Neuron (in vitro differentiated cells): ENCODE results near the gene POU6F2.

Experiments
- H2AFZ ChIP-seq: one replicate; pipeline ENCODE4 v1.6.1; 2013; ENCODE audit warnings: low read depth, mild to moderate bottlenecking, inconsistent platforms, low read length, moderate library complexity
- H3K27me3 ChIP-seq: one replicate; pipeline ENCODE4 v1.6.1; 2013; ENCODE audit warnings: low read length; ENCODE audit not compliant: insufficient read depth
- H3K36me3 ChIP-seq: one replicate; pipeline ENCODE4 v1.6.1; 2013; ENCODE audit warnings: low read length; ENCODE audit not compliant: insufficient read depth
- H3K4me1 ChIP-seq: one replicate; pipeline ENCODE4 v1.6.1; 2013; ENCODE audit warnings: low read length; ENCODE audit not compliant: insufficient read depth
- H3K4me3 ChIP-seq: 2 replicates; pipeline ENCODE4 v1.5.1; 2013; ENCODE audit warnings: mild to moderate bottlenecking, low read length, moderate library complexity
- H3K9me3 ChIP-seq: one replicate; pipeline ENCODE4 v1.6.1; 2013; ENCODE audit warnings: low read length

Gene POU6F2

GRCh38 chr7:38951213-38951612 lies 26.5 kb upstream of the POU6F2 start:
- Histone ChIP-seq H3K4me3 (no peak overlapping the region), H3K4me1 (no peaks in the 10 kb centered on the region), H3K9me3 (no peaks in the 10 kb centered on the region), H3K27me3 (no peaks in the 10 kb centered on the region), H3K36me3 (no peaks in the 10 kb centered on the region), H2AFZ (no peak overlapping the region)

- H3K36me3 ChIP-seq = no peaks in the 10 kb centered on the region
- H3K27me3 ChIP-seq = no peaks in the 10 kb centered on the region
- no peaks in the 10 kb centered on the region for H3K9me3 ChIP-seq
- H3K4me3 ChIP-seq = no peak overlapping the region
- H2AFZ ChIP-seq = no peak overlapping the region
- no peaks in the 10 kb centered on the region for H3K4me1 ChIP-seq
Observed at GRCh38 chr7:38953227-38953626, 24.5 kb upstream of the POU6F2 start.

GRCh38 chr7:38953971-38954370 lies 23.7 kb upstream of the POU6F2 start:
- Histone ChIP-seq H3K36me3 (no peaks in the 10 kb centered on the region), H2AFZ (no peak overlapping the region), H3K4me1 (no peaks in the 10 kb centered on the region), H3K4me3 (no peak overlapping the region), H3K27me3 (no peaks in the 10 kb centered on the region), H3K9me3 (no peaks in the 10 kb centered on the region)

- no peak overlapping the region for H3K4me3 ChIP-seq
- no peaks in the 10 kb centered on the region for H3K9me3 ChIP-seq
- H3K36me3 ChIP-seq = no peaks in the 10 kb centered on the region
- no peak overlapping the region for H2AFZ ChIP-seq
- H3K27me3 ChIP-seq = no peaks in the 10 kb centered on the region
- no peaks in the 10 kb centered on the region for H3K4me1 ChIP-seq
Observed at GRCh38 chr7:38955892-38956291, 21.8 kb upstream of the POU6F2 start.

DNA sequence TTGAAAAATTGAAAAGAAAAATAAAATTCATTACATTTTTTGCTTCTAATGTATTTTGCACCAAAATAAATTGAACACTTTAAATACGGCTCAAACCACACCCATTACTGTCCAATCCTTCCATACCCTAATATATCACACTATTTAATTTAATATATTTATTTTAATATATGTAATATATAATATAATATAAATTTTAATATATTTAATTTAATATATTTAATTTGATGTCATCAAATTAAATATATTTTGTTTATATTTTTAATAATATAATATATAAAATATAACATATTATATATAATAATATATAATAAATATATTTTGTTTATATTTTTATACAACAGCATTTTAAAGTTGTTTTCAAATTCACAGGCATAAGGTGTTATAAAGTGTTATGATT lies 15.7 kb upstream of the POU6F2 start:
- Histone ChIP-seq H3K27me3 (no peaks in the 10 kb centered on the region), H3K9me3 (no peaks in the 10 kb centered on the region)

GRCh38 chr7:38964921-38965320 lies 12.8 kb upstream of the POU6F2 start:
- Histone ChIP-seq H3K4me3 (no peak overlapping the region), H3K4me1 (no peaks in the 10 kb centered on the region), H3K9me3 (no peaks in the 10 kb centered on the region), H2AFZ (no peak overlapping the region), H3K36me3 (no peaks in the 10 kb centered on the region), H3K27me3 (no peaks in the 10 kb centered on the region)

More for the DNA sequence above, 15.7 kb upstream of the POU6F2 start:
- Histone ChIP-seq H3K4me3 (no peak overlapping the region), H3K4me1 (no peaks in the 10 kb centered on the region), H2AFZ (no peak overlapping the region), H3K36me3 (no peaks in the 10 kb centered on the region)

DNA sequence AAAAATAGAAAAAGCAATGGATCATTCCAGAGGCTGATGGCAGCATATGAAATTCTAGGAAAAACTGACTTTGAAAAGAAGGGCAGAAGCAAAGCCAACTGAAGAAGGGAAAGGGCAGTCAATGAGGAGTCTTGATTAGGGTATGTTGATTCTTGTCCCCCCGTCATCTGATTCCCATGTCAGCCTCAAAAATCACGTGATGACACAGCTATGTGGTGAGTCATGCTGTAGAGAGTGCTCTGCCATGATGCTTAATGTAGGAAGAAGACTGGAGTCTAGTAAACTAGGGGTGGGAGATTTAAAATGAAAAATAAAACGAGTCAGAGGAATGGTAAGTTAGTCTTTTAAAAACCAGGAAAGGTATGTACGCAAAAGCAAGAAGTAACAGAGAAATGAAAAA lies 3.9 kb upstream of the POU6F2 start:
- Histone ChIP-seq H3K4me3 (no peak overlapping the region), H3K36me3 (no peaks in the 10 kb centered on the region), H3K9me3 (no peaks in the 10 kb centered on the region), H3K27me3 (no peaks in the 10 kb centered on the region), H3K4me1 (peaks cover 6% of the 10 kb centered on the region), H2AFZ (no peak overlapping the region)

DNA sequence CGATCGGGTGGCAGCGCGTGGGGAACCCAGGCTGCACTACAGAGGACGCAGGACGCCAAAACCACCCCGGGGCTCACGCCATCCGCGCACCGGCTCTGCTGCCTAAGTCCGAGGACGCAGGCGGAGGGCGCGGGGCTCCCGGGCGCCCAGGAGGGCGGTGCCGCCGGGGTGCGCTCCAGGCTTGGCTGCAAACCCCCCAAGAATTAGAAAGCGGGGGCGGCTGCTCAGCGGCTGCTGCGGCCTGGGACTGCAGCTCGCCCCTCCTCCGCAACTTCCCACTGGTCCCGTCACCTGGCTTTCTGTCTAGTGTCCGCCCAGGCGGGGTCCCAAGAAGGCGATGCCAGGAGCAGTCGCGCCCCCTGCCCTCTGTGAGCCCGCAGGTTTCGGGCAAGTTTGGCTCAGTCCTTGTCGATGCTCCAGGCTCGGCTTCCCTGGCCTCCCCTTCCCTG lies 1.7 kb upstream of the POU6F2 start:
- no peaks in the 10 kb centered on the region for H3K9me3 ChIP-seq
- H3K4me3 ChIP-seq = no peak overlapping the region
- H2AFZ ChIP-seq = no peak overlapping the region
- H3K4me1 ChIP-seq = peaks cover 6% of the 10 kb centered on the region
- H3K27me3 ChIP-seq = no peaks in the 10 kb centered on the region
- H3K36me3 ChIP-seq = no peaks in the 10 kb centered on the region

GRCh38 chr7:38978491-38978890 lies 782 bp downstream of the POU6F2 start:
- H3K4me1 ChIP-seq = peaks cover 6% of the 10 kb centered on the region
- no peak overlapping the region for H3K4me3 ChIP-seq
- H3K9me3 ChIP-seq = no peaks in the 10 kb centered on the region
- H2AFZ ChIP-seq = no peak overlapping the region
- no peaks in the 10 kb centered on the region for H3K27me3 ChIP-seq
- no peaks in the 10 kb centered on the region for H3K36me3 ChIP-seq

DNA sequence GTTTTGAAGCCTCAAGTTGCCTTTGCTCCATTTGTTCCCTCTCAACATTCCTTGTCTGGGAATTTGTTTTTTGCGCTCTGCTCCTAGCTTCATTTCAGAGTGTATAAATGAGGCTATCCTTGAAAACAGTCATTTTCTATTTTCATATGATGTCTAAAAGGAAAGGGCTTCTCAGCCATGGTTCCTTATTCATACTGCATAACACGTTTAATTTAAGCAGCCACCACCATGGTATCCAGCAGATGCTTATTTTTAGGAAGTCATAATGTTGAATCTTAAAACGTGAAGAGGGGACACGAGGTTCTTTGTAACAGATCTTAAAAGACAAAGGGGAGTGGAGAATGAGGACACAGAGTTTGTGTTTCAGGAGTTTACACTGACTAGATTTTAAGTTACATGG lies 14.5 kb downstream of the POU6F2 start:
- no peaks in the 10 kb centered on the region for H3K9me3 ChIP-seq
- H3K4me1 ChIP-seq = no peaks in the 10 kb centered on the region
- no peaks in the 10 kb centered on the region for H3K36me3 ChIP-seq
- no peak overlapping the region for H2AFZ ChIP-seq
- no peaks in the 10 kb centered on the region for H3K27me3 ChIP-seq
- no peak overlapping the region for H3K4me3 ChIP-seq

DNA sequence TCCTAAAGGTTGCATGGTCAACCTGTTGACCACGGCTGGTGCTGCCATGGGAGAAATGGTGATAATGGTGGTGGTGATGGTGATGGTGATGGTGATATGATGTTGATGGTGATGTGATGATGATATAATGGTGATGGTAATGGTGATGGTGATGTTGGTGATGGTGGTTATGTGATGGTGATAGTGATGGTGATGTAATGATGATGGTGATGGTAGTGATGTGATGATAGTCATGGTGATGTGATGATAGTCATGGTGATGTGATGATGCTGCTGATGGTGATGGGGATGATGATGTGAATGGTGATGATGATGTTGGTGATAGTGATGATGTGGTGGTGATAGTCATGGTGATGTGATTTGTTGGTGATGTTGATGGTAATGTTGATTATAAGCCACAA lies 23.9 kb downstream of the POU6F2 start:
- no peaks in the 10 kb centered on the region for H3K27me3 ChIP-seq
- H3K9me3 ChIP-seq = no peaks in the 10 kb centered on the region
- H3K36me3 ChIP-seq = no peaks in the 10 kb centered on the region
- H2AFZ ChIP-seq = no peak overlapping the region
- peaks cover 12% of the 10 kb centered on the region for H3K4me1 ChIP-seq
- H3K4me3 ChIP-seq = no peak overlapping the region

DNA sequence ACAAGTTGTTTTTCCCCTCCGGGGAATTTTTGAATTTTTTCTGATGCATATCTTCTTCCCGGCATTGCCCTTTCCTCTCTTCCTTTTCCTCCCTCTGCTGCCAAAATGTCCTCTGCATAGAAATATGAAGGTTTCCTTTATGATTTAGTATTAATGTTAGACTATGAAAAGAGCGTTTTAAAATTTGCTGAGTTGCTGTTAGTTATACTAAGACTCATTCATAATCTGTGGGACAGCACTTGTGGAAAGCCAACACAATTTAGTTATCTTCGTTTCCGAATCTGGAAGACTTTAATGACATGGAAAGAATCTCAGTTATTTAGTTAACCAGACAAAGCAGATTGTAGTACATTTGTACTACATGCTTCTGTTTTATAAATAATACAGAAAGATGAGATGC lies 25.0 kb downstream of the POU6F2 start:
- H3K27me3 ChIP-seq = no peaks in the 10 kb centered on the region
- H2AFZ ChIP-seq = no peak overlapping the region
- H3K36me3 ChIP-seq = no peaks in the 10 kb centered on the region
- H3K9me3 ChIP-seq = no peaks in the 10 kb centered on the region
- peaks cover 12% of the 10 kb centered on the region for H3K4me1 ChIP-seq
- H3K4me3 ChIP-seq = no peak overlapping the region

DNA sequence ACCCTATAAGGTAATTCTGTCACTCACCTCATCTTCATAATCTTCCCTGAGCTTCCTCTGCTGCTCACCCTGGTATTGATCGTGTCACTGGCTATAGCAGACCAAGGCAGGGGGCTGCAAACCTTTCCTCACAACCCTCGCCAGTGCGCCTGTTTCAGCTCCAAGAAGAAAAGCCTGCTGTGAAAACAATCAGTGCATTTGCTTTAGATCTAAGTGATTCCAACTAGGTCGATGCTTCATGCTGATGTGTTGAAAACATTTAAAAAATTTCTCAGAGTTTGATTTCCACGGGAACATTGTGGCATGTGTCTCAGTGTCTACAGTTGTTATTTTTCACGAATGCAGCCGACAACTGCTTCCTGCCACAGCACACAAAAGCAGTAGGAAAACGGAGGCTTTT lies 27.3 kb downstream of the POU6F2 start:
- no peaks in the 10 kb centered on the region for H3K27me3 ChIP-seq
- no peaks in the 10 kb centered on the region for H3K36me3 ChIP-seq
- H3K4me1 ChIP-seq = peaks cover 12% of the 10 kb centered on the region
- H3K9me3 ChIP-seq = no peaks in the 10 kb centered on the region
- H3K4me3 ChIP-seq = peak overlapping the region; percentile 31
- H2AFZ ChIP-seq = peak overlapping the region; percentile 49

DNA sequence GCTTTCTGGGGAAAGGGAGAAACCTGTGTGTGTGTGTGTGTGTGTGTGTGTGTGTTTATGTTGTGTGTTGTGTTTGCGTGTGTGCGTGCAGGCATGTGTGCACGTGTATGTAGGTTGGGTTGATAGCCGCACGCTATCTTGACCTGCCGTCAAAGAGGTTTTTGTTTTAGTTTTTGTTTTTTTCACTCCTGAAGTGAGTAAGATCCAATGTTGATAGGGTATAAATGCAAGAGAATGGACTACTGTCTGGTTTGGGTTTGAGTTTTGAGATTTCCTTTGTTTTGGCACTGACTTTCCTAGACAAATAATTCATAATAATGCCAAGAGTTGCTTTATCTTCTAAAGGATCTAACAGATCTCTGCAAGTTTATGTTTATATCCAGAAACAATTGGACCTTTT lies 27.8 kb downstream of the POU6F2 start:
- H3K9me3 ChIP-seq = no peaks in the 10 kb centered on the region
- no peaks in the 10 kb centered on the region for H3K27me3 ChIP-seq
- H3K36me3 ChIP-seq = no peaks in the 10 kb centered on the region
- peak overlapping the region; percentile 49 for H2AFZ ChIP-seq
- H3K4me1 ChIP-seq = peaks cover 12% of the 10 kb centered on the region
- peak overlapping the region; percentile 31 for H3K4me3 ChIP-seq
